Right lobe of liver (tissue), 6 donors: ENCODE data around the gene BORCS6. TPM values are rescaled to one million over a fixed set of nuclear protein-coding genes. Genes with fewer than 3 reads are reported as not detected.

Experiments used
- ATAC-seq, 4 donors: fragments of 200-7000 bp; cut with Tn5 transposase; one replicate each; pipeline ENCODE4 v1.9.1; 2020; ENCODE audit warnings: mild to moderate bottlenecking in 4 of 4, moderate library complexity in 4 of 4
- DNase-seq, 3 donors: peaks; one replicate each; pipeline ENCODE4 v3.0.0-alpha.2; 2020
- H3K27ac ChIP-seq, 3 donors: fragments of 200-600 bp; one replicate each; pipeline ENCODE4 v1.8.0; 2022
- H3K27me3 ChIP-seq, 2 donors: fragments of 200-600 bp; one replicate each; pipeline ENCODE4 v1.8.0; 2022
- H3K36me3 ChIP-seq, 4 donors: fragments of 200-600 bp; sonication (generic) in 1 of 4; one replicate each; pipeline versions ENCODE4 v1.5.1 to v1.8.0; 2017 to 2022; ENCODE audit warnings: control low read depth in 1 of 4
- H3K4me1 ChIP-seq, 4 donors: fragments of 200-600 bp; sonication (generic) in 1 of 4; one replicate each; pipeline versions ENCODE4 v1.5.1 to v1.8.0; 2017 to 2022; ENCODE audit warnings: control low read depth in 1 of 4
- H3K4me3 ChIP-seq, 3 donors: fragments of 200-600 bp; one replicate each; pipeline ENCODE4 v1.8.0; 2022
- H3K9me3 ChIP-seq, 4 donors: fragments of 200-600 bp; sonication (generic) in 1 of 4; one replicate each; pipeline versions ENCODE4 v1.5.1 to v1.8.0; 2017 to 2022; ENCODE audit warnings: control low read depth in 1 of 4
- POLR2A ChIP-seq: fragments of 450-650 bp; IDR thresholded peaks from one replicate; pipeline ENCODE4 v1.6.1; 2017; ENCODE audit warnings: antibody characterized with exemption, mild to moderate bottlenecking
- WGBS: methylation state at CpG from one replicate; pipeline ENCODE4 v1.1.6; 2018; ENCODE audit warnings: low coverage, low lambda C conversion rate; ENCODE audit not compliant: insufficient coverage; ENCODE audit errors: missing lambda C conversion rate; 5-methylcytosine and 5-hydroxymethylcytosine counted together
- intact Hi-C, 2 donors: fragments of 100-400 bp; cut with DNase I; formaldehyde crosslinking; loops; one replicate each; pipeline versions ENCODE4 v1.11.2 to v1.14.1; 2022
- total RNA-seq, 6 experiments: library from RNA; depleted of rRNA in 2 of 6; stranded (reverse); fragments of >200 nt in 2 of 6; fragmentation: NEBNext Ultra II Directional in 3 of 6; extraction: Animal tissue kit (Norgen Biotek cat#: 25700) in 3 of 6; gene quantifications; one replicate each; pipeline versions ENCODE4 v1.1.0 to v1.2.4, GENCODE V29; 2016 to 2023
- TF ChIP-seq, protein P1 (sequence below), 4 donors: fragments of 200-600 bp in 3 of 4; fragments of 450-650 bp in 1 of 4; IDR thresholded peaks; one replicate each; pipeline versions ENCODE4 v1.5.1 to v1.8.0; 2016 to 2022; ENCODE audit warnings: antibody characterized with exemption in 4 of 4, mild to moderate bottlenecking in 2 of 4
- donor health status: DM: no; HTN: yes; CAD: no.
- donor health status: DM: no; HTN: no; CAD: no.
- donor health status: DM: no; HTN: no; CAD: no.
- donor health status: DM: no; HTN: yes; CAD: no.
- donor health status: DM: no; HTN: yes; CAD: no.

The BORCS6 gene
- total RNA-seq, 6 experiments from 2014 or later = 3.1 to 5.3 (median 4.2) TPM

DNA sequence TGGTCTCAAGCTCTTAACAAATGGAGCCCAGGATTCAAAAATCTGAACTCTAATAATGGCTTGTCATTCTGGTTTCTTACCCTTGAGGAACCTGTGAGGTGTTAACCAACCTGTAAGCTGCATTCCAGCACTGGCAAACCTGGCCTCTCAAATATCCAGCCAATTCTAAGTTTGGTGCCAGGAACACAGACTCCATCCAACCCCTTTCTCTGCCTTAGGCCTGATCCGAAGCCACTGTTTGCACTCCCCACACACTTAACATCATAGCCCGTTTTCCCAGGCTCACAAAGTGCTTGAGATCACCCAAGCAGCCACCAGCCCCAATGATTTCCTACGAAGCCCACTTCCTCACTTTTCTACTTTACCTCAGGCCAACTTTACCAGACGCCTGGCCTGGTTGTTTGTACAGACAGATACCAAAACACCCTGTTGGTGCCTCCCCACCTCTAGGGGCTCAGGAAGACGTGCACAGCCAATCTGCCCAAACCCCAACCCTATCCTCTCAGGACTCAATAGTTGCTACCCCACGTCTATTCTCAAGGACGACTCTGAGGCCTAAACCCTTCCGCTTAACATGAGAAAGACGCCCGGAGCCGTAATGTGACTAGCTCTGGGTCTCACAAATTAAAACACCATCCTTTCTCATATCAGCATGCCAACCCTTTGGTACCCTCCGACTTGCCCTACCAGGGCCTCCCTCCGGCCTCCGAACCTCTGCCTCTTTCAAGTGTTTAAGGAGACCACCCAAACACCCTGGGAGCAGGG lies 34.6 kb downstream of the BORCS6 start:
- intact Hi-C loops = no loop called here
- ATAC-seq (no peak), DNase-seq (no peak)
- H3K36me3 ChIP-seq = peaks cover 0 to 11% (median 4%) of the 10 kb centered on the region in 4 donors
- TF ChIP-seq POLR2A = no peak
- TF ChIP-seq, protein P1, sequence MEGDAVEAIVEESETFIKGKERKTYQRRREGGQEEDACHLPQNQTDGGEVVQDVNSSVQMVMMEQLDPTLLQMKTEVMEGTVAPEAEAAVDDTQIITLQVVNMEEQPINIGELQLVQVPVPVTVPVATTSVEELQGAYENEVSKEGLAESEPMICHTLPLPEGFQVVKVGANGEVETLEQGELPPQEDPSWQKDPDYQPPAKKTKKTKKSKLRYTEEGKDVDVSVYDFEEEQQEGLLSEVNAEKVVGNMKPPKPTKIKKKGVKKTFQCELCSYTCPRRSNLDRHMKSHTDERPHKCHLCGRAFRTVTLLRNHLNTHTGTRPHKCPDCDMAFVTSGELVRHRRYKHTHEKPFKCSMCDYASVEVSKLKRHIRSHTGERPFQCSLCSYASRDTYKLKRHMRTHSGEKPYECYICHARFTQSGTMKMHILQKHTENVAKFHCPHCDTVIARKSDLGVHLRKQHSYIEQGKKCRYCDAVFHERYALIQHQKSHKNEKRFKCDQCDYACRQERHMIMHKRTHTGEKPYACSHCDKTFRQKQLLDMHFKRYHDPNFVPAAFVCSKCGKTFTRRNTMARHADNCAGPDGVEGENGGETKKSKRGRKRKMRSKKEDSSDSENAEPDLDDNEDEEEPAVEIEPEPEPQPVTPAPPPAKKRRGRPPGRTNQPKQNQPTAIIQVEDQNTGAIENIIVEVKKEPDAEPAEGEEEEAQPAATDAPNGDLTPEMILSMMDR (IDR thresholded peaks at IDR 0.05) = no peak
- peaks cover 0 to 30% (median 9%) of the 10 kb centered on the region in 4 donors for H3K4me1 ChIP-seq
- H3K27me3 ChIP-seq = no peaks in the 10 kb centered on the region
- peak overlapping the region; percentile 79 to 94 (median 80) for H3K4me3 ChIP-seq
- H3K27ac ChIP-seq = peak overlapping the region; percentile 99 to 100 (median 100)
- 14% methylated on average over 7 of the region's 14 CpGs for WGBS
- no peaks in the 10 kb centered on the region for H3K9me3 ChIP-seq

DNA sequence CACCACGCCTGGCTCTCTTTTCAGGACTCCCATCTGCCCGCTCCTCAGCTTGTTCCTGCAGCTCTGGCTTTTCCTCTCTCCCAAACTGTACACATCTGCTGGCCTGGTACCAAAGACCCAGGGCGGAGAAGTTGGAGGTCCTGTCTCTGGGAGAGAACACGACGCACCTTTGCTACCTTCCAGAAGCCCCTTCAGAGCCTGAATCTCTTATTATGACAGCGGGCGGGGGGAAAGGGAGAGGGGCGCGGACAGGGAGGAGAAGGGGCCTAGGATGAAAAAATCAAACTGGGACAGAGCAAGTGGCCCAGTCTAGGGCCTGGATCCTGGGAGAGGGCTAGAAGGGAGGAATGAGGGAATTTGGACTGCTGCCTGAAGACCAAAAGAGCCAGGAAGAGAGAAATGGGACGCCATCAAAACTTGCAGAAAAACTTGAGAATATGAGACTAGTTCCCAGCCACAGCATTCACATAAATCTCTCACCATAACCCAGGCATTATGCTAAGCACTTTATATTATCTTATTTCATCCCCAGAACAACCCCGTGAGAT lies 35.3 kb downstream of the BORCS6 start:
- Histone ChIP-seq H3K27me3 (no peaks in the 10 kb centered on the region), H3K4me1 (peaks cover 0 to 32% (median 10%) of the 10 kb centered on the region in 4 donors), H3K9me3 (no peaks in the 10 kb centered on the region), H3K4me3 (peak overlapping the region; percentile 79 to 94 (median 80)), H3K36me3 (peaks cover 0 to 18% (median 9%) of the 10 kb centered on the region in 4 donors), H3K27ac (peak overlapping the region; percentile 99 to 100 (median 100))
- no peak for ATAC-seq
- TF ChIP-seq POLR2A = no peak
- intact Hi-C loops = no loop called here
- DNase-seq = no peak
- 7% methylated on average over 10 of the region's 11 CpGs for WGBS

DNA sequence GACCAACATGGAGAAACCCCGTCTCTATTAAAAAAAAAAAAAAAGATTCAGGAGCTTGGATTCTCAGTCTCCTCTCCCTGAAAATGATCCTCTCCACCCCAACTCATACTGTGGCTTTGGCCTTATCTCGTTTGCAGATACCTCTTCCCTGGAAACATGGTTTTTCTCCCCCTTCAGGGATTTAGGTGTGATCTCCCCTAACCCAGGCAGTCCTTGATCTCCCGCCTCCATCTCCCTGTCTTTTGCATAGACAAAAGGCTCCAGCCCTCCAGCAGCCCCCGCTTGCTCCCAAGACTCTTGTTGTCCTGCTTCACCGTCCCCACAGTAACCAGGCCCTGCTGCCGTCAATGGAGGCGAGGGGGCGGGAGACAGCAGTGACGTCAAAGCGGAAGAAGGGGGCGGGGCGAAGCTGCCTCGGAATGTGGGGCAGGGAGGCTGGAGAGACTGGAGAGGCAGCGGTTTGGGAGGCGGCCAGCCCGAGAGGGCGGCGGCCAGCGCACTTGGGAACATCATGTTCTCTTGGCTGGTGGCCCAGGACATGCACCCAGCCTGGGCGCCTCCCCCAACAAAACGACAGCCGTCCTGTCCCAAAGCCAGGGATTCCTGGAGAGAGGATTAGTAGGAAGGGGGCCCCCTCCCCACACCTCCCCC lies 35.9 kb downstream of the BORCS6 start:
- H3K27me3 ChIP-seq = no peaks in the 10 kb centered on the region
- ATAC-seq = peak; percentile 46 to 64 (median 52)
- peaks cover 0 to 29% (median 10%) of the 10 kb centered on the region in 4 donors for H3K4me1 ChIP-seq
- peaks cover 0 to 24% (median 14%) of the 10 kb centered on the region in 4 donors for H3K36me3 ChIP-seq
- peak overlapping the region; percentile 99 to 100 (median 100) for H3K27ac ChIP-seq
- no peaks in the 10 kb centered on the region for H3K9me3 ChIP-seq
- peak; percentile 99 to 100 (median 99) for DNase-seq
- intact Hi-C loops = no loop called here
- peak; percentile 75 for TF ChIP-seq POLR2A
- TF ChIP-seq, protein P1 (IDR thresholded peaks at IDR 0.05) = no peak
- H3K4me3 ChIP-seq = peak overlapping the region; percentile 79 to 94 (median 80)
- WGBS = under 1% methylated on average over 14 of the region's 22 CpGs

DNA sequence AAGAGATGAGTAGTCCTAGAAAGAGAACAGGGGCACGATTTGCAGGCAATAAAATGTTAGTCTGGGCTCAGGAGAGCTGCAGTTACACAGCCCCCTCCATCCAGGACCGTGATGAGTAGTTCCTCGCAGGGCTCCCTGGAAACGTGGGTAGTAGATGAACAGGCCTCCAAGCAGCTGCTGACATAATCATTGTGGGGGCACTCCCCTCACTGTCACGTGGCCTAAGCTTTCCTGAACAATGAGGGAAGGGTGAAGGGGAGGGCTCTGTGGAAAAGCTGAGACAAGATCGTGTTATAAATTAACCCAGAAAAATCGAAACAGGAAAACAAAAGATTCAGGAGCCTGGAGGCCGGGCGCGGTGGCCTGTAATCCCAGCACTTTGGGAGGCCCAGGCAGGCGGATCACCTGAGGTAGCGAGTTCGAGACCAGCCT lies 36.4 kb downstream of the BORCS6 start:
- WGBS = 4% methylated on average over 10 of the region's 13 CpGs
- Histone ChIP-seq H3K36me3 (peaks cover 1 to 29% (median 17%) of the 10 kb centered on the region in 4 donors), H3K27ac (peak overlapping the region; percentile 99 to 100 (median 100)), H3K4me3 (peak overlapping the region in 2 of 3 donors; percentile 79 to 94), H3K9me3 (no peaks in the 10 kb centered on the region), H3K4me1 (peaks cover 0 to 27% (median 9%) of the 10 kb centered on the region in 4 donors), H3K27me3 (no peaks in the 10 kb centered on the region)
- TF ChIP-seq POLR2A = peak; percentile 65
- TF ChIP-seq, protein P1 (IDR thresholded peaks at IDR 0.05) = no peak
- intact Hi-C loops = no loop called here
- DNase-seq (peak; percentile 76 to 90 (median 87)), ATAC-seq (peak; percentile 28 to 44 (median 34))
